Fibroblast of upper back skin (primary cell): ENCODE measurements around the gene BPHL.
"Not testable (repeated sequence)": the region's sequence is repeated elsewhere in the genome, so short reads cannot be mapped to it uniquely, and the experiment has no call there.

ENCODE experiments used
- DNase-seq: peaks from one replicate; pipeline ENCODE4 v3.0.0-alpha.2; 2013

Gene BPHL

DNA sequence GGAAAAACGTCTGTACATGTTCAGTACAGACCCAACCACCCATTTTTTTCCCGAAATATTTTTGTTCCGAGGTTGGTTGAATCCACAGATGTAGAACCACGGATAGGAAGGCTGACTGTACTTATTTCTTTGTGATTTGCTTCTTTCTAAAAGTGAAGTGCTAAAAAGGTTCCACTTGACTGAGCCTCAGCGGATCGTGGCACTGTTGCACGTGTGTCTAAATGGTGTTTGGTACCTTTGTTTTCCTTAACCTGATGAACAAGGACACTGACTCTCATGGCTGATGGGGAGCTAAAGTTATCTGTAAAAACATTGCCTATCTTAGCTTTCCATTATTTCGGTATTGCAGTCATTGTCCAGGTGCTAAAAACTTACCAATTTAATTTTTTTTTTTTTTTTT lies 6.2 kb downstream of the BPHL start:
- DNase-seq: no peak

DNA sequence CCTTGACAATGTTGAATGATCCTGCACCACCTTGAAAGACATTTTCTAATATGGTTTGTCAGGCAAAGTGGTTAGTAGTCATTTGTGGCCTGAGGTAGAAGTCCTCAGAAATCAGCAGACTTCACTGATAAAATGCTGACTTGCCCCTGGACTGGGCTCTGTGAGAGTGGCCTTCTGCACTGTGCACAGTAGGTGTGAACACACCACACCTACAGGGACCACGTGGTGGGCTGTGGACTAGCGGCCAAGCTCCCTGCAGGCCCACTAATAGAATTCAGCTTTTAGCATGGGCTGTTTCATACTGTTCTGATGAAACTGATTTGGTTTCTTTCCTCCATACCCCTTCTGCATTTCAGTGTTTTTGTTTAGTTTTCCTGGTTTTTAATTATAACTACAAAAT lies 7.3 kb downstream of the BPHL start:
- DNase-seq: no peak

DNA sequence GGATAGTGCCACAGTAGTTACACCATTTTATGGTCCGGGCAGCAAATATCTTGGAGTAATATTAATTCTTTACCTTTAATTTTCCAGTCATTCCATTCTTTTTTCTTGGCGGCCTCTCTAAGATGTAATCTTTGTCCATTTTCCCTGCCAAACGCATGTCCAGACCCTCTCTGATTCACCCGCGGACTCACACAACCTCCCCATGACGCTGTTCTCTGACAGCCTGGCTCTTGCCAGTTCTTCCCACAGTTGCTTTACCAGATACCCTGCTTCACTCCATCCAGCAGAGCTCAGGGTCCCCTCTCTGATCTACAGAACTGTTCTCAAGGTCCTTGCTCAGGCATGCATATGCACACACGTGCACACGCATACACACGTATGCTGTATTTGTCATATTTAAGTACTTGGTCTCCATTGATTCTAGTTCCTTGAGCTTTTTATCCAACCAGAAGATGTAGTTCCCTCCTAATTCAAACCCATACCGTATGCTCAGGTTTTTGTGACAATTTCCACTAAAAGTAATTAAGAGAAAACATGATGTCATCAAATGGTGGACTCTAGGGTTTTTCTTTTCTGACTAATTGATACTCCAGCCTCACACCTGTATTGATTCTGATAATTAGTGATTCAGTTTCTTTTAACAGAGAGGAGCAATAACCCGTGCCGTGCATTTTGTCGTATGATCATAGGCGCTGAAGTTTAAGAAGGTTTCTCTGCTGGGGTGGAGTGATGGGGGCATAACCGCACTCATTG lies 10.0 kb downstream of the BPHL start:
- DNase-seq: no peak

DNA sequence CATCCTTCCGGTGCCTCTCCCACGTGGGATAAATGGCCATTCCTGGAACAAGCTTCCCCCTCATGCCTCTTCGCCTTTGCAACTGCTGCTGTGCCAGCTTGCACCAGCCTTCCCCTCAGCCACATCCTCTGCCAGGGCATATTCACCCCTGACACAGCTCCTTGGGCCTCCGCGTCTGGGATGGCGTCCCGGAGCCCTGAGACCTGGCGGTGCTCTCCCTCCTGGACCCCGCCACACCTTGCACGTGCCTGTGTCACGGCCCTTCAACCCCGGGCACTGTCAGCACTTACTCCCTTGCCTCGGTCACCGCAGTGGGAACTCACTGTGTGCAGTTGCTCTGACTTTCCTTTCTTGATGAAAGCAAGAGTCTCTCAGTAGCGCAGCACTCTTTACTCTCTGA lies 13.2 kb downstream of the BPHL start:
- DNase-seq: no peak

DNA sequence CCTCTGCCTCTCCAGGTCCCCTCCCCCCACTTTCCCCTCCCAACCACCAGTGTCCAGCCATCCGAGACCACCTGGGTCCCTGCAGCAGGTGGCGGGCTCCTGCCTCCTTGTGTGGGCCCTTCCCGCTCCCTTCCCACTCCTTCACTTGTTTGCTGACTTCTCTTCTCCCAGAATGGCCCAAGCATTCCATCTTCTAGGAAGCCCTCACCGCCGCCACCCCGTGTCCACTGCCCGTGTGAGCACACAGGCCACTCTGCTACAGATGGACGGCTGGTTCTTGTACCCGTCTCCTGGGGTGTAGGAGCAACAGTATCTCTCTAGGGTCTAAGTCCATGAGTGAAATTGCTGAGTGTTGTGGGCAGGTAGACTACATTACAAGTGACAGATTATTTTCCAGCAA lies 15.0 kb downstream of the BPHL start:
- no peak for DNase-seq

DNA sequence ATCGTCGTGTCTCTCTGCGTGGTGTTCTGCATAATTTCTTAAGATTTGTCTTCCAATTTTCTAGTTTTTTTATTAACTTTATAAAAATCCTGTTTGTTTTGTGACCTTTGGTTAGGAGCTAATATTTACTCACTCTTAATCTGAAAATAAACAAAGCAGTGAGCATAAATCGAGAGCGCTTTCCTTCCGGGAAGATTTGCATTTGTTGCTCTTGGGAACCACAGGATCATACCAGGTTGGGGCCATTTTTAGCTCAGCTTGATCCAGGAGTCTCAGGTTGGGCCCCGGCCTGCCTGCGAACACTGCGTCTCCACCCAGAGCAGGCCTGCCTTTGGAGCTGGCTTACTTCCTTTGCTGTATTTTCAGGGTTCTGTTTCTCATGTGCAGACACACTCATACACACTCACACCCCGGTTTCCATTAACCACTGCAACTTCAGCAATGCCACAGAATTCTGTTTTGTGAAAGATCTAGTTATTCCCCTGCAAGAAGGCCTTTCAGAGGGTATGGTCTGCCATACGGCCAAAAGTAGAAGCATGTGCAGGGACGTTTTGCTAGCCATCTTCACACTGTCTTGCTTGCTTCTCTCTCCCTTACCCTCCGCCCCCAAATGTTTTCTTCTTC lies 17.3 kb downstream of the BPHL start:
- DNase-seq: no peak

DNA sequence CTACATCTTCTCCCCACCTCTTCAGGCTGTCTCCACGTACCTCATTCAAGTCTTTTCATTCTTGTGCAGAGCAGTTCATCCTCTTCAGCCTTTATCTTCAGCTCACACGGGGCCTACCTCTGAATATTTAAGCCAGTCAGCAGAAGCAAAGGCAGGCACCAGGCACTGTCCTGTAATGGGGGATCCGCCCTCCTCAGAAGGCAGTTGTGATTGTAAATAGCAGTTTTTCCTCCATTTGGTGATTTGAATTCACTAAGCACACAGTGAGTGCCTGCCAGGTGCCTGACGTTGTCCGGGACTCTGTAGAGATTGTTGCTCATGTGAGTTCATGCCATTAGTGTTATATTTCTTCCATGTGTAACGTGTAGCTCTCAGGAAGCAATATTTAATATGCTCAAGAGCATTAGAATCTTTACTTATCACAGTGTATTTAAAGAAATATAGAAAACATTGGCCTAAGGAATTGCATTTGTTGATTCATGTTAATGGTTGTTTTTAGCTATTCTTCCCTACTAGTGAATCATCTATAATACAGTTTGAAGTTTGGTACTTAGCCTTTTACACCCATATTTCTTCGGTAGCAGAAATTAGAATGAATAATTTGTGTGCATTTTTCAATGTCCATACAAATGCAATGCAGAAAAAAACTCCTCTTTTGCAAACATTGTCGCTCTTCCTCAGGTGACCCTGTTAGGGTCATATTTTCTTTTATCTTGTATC lies 17.9 kb downstream of the BPHL start:
- no peak for DNase-seq

DNA sequence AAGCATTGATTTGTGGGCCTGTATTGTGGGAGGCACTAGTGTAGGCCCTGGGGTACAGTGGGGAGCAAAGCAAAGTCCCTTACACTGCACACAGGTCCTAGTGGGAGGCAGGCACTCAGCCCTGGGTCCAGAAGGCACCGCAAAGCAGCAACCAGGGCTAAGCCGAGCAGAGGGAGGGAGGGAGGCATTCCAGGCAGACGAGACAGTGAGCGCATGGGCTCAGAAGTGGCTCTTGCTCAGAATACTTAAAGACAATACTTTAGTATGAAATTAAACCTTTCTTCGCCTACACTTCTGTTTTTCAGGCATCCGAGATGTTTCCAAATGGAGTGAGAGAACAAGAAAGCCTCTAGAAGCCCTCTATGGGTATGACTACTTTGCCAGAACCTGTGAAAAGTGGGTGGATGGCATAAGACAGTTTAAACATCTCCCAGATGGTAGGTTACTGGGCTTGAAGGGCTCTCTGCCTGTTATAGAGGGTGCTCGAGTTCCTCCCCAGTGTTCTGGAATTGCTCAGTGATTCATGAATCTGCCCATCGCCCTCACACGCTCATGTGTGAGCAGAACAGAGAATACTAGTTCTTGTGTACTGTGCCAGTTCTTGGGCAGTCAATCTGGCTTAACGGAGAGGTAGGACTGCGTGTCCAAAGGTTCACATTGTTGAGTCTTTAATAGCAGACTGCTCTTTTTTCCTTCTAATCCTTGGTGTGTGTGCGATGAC lies 18.7 kb downstream of the BPHL start:
- DNase-seq: no peak

DNA sequence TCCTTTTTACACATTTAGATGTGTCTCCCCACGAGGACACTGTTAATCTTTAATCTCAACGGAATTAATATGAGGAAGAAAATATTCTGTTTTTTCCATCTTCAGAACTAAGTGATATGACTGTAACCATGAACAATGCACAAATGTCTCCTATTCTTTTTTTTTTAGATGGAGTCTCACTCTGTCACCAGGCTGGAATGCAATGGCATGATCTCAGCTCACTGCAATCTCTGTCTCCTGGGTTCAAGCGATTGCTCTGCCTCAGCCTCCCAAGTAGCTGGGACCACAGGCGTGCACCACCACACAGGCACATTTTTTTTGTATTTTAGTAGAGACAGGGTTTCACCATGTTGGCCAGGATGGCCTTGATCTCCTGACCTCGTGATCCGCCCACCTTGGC lies 19.4 kb downstream of the BPHL start:
- not testable (repeated sequence) for DNase-seq

DNA sequence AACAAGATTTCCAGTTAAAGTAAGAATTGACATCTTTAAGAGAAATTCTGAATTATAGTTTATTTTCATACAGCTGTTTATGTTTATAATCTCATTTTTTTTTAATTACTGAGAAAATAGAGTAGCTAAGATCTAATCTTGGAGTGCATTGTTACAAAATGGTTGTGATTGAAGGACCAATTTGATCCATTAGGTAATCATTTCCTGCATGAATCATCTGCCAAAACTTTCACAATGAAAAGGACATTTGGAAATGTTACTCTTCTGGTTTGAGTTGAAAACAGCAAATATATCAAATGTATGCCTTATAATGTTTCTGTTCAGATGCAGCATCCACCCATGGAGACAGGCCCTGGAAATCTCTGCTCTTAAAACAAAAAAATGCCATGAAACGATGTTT lies 19.8 kb downstream of the BPHL start:
- peak; percentile 33 for DNase-seq

DNA sequence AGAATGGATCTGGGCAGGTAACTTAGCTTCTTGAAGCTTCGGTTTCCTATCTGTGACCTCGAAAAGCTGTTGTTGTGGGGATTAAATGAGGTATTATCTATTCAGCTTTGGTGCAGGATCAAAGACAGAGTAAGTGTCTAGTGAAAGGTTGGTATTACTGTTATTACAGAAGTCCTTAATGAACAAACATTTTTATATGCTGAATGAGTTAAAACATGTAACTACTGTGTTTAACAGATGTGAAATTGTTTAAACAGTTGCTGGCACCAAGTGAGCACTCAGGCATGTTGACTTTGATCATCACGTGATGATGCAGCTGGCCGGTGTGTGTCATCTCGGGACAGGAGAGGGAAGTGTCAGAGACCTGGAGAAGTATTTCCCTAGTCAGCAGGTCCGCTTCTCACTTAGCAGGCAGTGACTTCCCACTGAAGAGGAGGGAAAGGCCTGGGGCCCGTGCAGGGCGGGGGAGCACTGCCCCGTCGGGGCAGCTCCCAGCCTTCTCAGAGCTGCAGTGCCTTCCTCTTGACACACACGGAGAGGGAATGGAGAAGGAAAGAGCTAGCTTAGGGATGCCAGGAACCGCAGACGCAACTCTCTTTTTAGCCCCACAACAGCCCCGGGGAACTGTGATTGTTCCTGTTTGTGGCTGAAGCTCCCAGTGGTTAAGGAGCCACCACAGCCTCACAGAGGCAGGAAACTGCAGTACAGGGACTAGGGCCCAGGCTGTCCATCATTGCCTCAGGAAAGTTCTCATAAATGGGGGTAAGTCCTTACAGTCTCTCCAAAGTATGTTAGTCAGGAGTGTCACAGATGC lies 20.8 kb downstream of the BPHL start:
- peak; percentile 61 for DNase-seq

DNA sequence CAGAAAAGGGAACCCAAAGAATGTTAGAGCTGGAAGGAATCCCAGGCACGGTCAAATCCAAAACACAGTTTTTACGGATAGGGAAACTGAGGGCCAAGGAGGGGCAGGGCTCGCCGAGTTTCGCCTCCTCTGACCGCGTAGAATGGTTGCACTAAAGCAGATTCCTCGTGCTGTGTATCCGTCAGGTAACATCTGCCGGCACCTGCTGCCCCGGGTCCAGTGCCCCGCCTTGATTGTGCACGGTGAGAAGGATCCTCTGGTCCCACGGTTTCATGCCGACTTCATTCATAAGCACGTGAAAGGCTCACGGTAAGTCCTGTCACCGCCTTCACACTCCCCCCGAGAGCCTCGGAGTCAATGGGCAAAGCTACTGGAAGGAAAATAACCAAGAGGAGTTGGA lies 21.7 kb downstream of the BPHL start:
- no peak for DNase-seq

DNA sequence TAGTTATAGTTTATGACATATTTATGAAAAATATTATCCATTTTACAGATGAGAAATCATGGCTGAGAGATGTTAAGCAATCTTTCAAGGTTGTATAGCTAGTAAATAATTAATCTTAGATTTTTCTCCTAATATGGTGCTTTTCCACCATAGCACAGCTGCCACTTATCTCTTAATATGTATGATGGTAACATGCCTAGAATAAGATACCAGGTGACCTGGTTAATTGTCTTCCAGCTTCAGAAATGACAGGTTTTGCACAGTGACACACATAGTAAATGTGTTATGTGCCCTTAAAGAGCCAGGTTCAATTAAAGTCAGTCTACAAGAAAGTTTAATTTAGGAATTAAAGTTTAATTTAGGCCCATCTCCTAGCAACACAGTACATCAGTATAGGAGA lies 24.0 kb downstream of the BPHL start:
- DNase-seq: no peak

DNA sequence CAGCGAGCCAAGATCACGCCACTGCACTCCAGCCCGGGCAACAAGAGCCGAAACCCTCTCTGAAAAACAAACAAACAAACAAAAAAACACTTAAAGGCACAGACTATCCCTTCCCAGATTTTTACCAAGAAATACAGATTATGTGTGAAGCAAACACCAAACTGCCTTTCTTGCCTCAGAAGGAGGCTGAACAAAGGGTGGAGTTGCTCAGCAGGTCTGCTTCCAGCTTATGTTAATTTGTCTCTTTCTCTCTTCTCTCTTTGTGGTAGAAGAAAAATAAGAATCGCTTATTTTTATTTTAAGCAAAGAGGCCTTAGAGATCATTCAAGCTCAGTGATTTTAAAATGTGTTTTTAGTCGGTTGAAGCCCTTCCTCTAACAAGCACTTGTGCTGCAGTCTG lies 24.6 kb downstream of the BPHL start:
- DNase-seq: no peak

DNA sequence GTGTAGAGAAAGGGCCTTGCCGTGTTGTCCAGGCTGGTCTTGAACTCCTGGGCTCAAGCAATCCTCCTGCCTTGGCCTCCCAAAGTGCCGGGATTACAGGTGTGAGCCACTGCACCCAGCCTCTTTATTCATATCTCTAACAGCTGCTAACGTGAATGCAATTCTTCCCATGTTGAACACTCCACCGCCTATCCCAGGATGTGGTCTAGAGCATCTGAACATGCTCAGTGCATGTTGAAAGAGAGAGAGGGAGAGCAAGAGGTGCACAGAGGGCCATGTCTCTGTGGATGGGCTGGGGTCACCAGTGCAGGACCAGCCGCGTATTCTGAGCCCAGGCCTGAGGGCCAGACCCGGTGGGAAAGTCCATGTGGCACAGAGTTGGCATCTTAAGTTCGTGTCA lies 26.1 kb downstream of the BPHL start:
- DNase-seq: no peak

DNA sequence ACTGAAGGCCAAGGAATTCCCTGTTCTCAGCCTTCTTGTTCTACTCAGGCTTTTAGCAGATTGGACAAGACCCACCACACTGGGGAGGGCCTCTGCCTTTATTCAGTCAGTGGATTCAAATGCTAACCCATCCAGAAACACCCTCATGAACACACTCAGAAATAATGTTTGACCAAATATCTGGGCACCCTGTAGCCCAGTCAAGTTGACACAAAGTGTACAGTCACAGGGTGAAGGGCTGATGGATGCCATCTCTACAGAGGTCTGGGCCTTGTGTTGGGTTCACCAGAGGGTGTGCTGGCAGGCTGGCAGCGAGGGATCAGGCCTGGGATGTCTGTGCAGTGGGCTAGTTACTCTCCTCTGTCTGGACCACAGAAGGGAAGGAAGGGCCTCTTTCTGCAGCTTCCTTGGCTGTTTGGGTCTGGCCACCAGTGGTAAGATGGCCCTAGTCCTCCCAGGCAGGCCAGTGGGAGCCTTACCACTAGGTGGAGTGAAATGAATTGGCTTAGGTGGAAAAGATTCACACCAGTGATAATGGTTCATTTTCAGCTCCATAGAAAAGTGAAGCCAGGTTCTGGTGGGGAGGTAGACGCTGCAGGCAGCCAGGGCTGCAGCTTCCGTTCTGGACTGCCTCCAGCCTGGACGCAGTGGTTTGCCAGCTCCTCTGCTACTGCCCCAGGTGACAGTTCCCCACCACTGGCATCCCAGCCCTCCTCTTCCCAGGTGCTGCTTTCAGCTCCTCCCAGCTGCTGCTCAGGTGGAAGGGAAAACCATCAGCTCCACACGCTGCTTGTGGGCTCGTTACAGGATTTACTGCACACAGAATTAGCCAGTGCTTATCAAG lies 29.6 kb downstream of the BPHL start:
- DNase-seq: no peak

DNA sequence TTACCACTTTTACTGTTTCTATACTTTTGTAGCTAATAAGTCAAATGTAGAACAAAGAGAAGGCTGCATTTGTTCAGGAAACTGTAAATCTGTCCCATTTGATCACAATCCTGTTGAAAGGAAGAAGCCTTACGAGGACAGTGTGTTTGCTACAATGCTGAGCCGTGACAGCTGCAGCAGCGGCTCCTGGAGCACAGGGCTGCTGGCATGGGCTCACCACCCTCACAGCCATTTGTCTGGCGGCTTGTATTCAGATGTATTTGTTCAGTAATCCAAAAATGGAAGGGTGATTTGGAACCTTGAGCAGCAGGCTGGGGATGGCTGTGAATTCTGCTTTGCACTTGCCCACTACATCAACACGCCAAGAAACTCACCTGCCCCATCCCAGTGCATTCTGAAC lies 33.2 kb downstream of the BPHL start:
- DNase-seq: no peak

DNA sequence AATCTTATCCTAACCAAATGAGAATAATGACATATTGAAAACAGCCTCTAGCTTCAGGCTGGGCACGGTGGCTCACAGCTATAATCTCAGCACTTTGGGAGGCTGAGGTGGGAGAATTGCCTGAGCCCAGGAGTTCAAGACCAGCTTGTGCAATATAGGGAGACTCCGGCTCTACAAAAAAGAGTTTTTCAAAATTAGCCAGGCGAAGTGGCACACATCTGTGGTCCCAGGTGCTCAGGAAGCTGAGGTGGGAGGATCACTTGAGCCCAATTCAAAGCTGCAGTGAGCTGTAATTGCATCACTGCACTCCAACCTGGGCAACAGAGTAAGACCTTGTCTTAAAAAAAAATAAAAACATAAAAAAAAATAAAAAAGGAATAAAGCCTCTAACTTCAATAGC lies 34.2 kb downstream of the BPHL start:
- no peak for DNase-seq

DNA sequence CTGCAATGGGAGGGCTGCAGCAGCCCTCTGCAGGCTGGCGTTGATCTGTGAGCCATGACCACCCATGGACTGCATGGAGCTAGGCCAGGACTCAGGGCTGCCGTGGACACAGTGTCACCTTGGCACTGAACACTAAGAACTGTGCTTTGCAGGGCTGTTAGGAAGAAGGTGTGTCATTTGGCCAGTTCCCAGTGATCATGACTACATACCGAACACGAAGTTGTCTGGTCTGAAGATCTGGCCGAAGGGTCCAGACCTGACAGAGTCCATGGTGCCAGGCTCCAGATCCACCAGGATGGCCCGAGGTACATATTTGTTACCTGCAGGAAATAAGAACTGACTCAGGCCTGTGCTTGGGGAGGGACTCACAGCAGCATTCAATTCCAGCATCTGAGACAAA lies 36.9 kb downstream of the BPHL start:
- DNase-seq: not testable (repeated sequence)

DNA sequence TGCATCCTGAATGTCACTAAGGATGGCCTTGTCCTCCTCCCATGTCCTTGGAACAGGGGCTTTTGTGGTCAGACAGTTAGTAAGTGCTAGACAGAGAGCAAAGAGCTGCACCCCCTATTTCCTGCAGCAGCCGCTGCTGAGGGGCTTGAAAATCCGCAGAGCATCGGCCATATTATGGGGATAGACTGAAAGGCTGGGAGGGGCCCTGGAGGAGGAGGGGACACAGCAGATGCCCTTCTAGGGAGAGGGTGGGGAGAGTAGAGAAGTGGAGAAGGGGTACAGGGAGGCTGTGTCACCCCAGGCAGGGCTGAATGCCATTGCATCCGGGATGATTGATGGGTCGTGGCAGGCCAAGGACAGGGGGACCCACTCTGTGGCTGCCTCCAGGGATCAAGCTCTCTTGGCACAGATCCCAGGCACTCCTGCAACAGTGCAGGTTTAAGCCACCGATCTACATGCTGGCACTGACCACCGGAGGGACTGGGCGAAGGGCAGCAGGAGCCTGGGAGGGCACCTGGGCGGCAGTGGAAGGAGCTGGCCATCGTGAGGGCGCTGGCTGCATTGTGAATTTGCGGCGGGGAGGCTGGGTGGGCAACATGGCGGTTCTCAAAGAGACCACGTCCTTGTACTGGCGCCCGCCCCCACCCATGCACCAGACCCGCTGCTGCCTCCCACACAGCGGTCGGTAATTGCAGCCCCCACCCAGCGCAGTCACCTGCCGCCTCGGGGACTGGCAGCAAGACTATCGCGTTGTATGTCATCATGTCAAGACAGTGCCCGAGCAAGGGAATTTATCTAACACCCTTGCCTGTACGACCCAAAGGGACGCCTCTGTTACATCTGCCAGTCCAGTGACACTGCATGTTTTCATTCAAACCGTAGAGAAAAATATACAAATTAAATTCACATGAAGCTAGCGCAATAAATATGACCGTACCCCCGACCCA lies 37.9 kb downstream of the BPHL start:
- not testable (repeated sequence) for DNase-seq
